ENCODE measurements around the gene RAG1. TPM values are rescaled to one million over a fixed set of nuclear protein-coding genes. Genes with fewer than 3 reads are reported as not detected.

Gene RAG1
- total and polyA plus RNA-seq, 2 of the 8 experiments (the other 6 are each of a cell fraction or from before 2014, with no cell fraction given) = 0.14 to 0.58 TPM

DNA sequence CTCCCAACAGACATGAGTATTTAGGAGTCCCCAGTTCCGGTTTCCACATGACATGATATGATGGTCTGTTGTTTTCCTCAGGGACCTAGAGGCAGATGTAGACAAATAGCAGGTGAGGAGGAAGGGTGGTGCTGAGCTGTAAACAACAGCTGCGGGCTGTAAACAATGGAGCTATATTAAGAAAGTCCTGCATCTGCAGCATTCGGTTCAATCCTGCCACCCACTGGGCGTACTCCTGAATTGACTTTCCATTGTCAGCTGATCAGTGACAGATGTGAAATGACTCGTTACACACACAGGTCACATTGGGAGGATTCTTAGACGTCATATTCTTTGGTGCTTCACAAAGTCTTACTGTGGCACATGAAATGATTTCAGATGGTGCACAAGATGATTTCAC is 26.8 kb upstream of the RAG1 start:
- no peak overlapping the region for H3K56ac ChIP-seq (replicated peaks; ENCODE audit: insufficient read length, low read depth, low read length)
- H4K8ac ChIP-seq (ENCODE audit: extremely low read depth, insufficient read depth, low read length) = no peak overlapping the region
- no peak overlapping the region for H2BK12ac ChIP-seq (ENCODE audit: low read depth, low read length)
- H2BK5ac ChIP-seq (ENCODE audit: low read depth, low read length) = no peak overlapping the region
- FAIRE-seq (peak; percentile 36), DNase-seq (ENCODE audit: low read depth in 1 of 2, low spot score in 2 of 2) (peak in 1 of 2 experiments; percentile 31)
- H3K23ac ChIP-seq (ENCODE audit: insufficient read length) = no peak overlapping the region
- no peak overlapping the region for H4K5ac ChIP-seq (ENCODE audit: insufficient read length, low read depth, low read length)
- H3K36me3 ChIP-seq (ENCODE audit: control insufficient read depth in 2 of 4, insufficient read depth in 4 of 4, low read length in 3 of 4) = no peaks in the 10 kb centered on the region
- H4K20me1 ChIP-seq (replicated peaks in 1 of 2; ENCODE audit: control insufficient read depth in 1 of 2, insufficient read depth in 2 of 2, low read length in 2 of 2) = no peaks in the 10 kb centered on the region
- CTCF ChIA-PET (ENCODE audit: partially characterized antibody) = interaction anchor here (1.0 to 2.2 kb wide), 7 partner anchors 9 to 248 kb away, joined by 3 to 7 read pairs (median 5); no protein-coding TSS in a partner anchor
- no peaks in the 10 kb centered on the region for H3K23me2 ChIP-seq (ENCODE audit: low read depth, low read length)
- no peak overlapping the region for H3K18ac ChIP-seq (ENCODE audit: extremely low read depth, low read length)
- peaks cover 0 to 1% (median 0%) of the 10 kb centered on the region in 4 experiments; a peak in 2 of 7 replicates for H3K27me3 ChIP-seq (replicated peaks in 1 of 4; ENCODE audit: control insufficient read depth in 3 of 4, extremely low read depth in 1 of 4, insufficient read depth in 3 of 4, low read length in 3 of 4)
- no peaks in the 10 kb centered on the region for H3K79me1 ChIP-seq (ENCODE audit: low read depth, low read length)
- no peak overlapping the region for H3K27ac ChIP-seq (ENCODE audit: low read depth, low read length)
- no peak overlapping the region for H2BK15ac ChIP-seq (ENCODE audit: low read length)
- no peaks in the 10 kb centered on the region for H3K9me3 ChIP-seq (ENCODE audit: insufficient read depth in 2 of 2, low read depth in 1 of 2, low read length in 1 of 2)
- no peaks in the 10 kb centered on the region for H3K79me2 ChIP-seq (ENCODE audit: control insufficient read depth in 1 of 2, insufficient read depth in 2 of 2, low read length in 2 of 2)
- no peak overlapping the region for H2BK120ac ChIP-seq (replicated peaks; ENCODE audit: low read depth, low read length)
- no peaks in the 10 kb centered on the region; a peak in 2 of 7 replicates for H3K4me1 ChIP-seq (replicated peaks in 1 of 4; ENCODE audit: control insufficient read depth in 3 of 4, insufficient read depth in 4 of 4, low read length in 3 of 4)
- no peak overlapping the region for H2BK20ac ChIP-seq (ENCODE audit: low read length)
- H3K14ac ChIP-seq (ENCODE audit: insufficient read length) = no peak overlapping the region
- H3K9ac ChIP-seq (replicated peaks in 1 of 4; ENCODE audit: extremely low read depth in 1 of 4, low read depth in 3 of 4, low read length in 3 of 4) = no peak overlapping the region
- POLR2A ChIA-PET (ENCODE audit: partially characterized antibody) = no interaction called here
- peak overlapping the region; percentile 42; the same call in 1 of the 2 replicates for H2AFZ ChIP-seq (ENCODE audit: low read length)
- 72% methylated on average over 6 of the region's 6 CpGs; no CpG with 5 or more reads in 1 of the 2 experiments for WGBS, 2 experiments (ENCODE audit: extremely low coverage in 1 of 2, insufficient coverage in 1 of 2, insufficient read length in 1 of 2, insufficient replicate concordance in 2 of 2, low coverage in 1 of 2, low lambda C conversion rate in 2 of 2, missing lambda C conversion rate in 1 of 2)
- no peak overlapping the region for H3K4ac ChIP-seq (replicated peaks; ENCODE audit: insufficient read length, low read depth, low read length)
- no peak overlapping the region for H3K4me2 ChIP-seq (ENCODE audit: insufficient read depth in 1 of 2, low read depth in 2 of 2, low read length in 2 of 2)
- H2AK5ac ChIP-seq (ENCODE audit: low read depth, low read length) = no peak overlapping the region
- H3K4me3 ChIP-seq (ENCODE audit: extremely low read depth in 1 of 4, insufficient read depth in 2 of 4, low read depth in 3 of 4, low read length in 4 of 4) = no peak overlapping the region
- no peak overlapping the region for H4K91ac ChIP-seq (replicated peaks; ENCODE audit: insufficient read length, low read length)
- TF ChIP-seq, protein P1, sequence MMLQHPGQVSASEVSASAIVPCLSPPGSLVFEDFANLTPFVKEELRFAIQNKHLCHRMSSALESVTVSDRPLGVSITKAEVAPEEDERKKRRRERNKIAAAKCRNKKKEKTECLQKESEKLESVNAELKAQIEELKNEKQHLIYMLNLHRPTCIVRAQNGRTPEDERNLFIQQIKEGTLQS (IDR thresholded peaks at IDR 0.05; ENCODE audit: insufficient read depth, low read depth, low read length) = no peak
- no peak for TF ChIP-seq POU5F1 (IDR thresholded peaks at IDR 0.05; ENCODE audit: low read depth, low read length)
- no peak for TF ChIP-seq EGR1 (IDR thresholded peaks at IDR 0.05; ENCODE audit: borderline replicate concordance, low read depth, low read length)
- TF ChIP-seq NRF1 (IDR thresholded peaks at IDR 0.05; ENCODE audit: low read depth, low read length) = no peak
- no peak for TF ChIP-seq KDM4A (IDR thresholded peaks at IDR 0.05; ENCODE audit: low read depth, low read length, severe bottlenecking)
- peak; percentile 16 to 57 (median 42) for TF ChIP-seq CTCF (IDR thresholded peaks at IDR 0.05; ENCODE audit: control extremely low read depth in 1 of 3, insufficient read depth in 1 of 3, low read depth in 1 of 3, low read length in 3 of 3)
- TF ChIP-seq CHD1 (IDR thresholded peaks at IDR 0.05; ENCODE audit: low read depth, low read length) = no peak
- no peak for TF ChIP-seq SIRT6 (IDR thresholded peaks at IDR 0.05; ENCODE audit: low read length)
- TF ChIP-seq TCF12 (IDR thresholded peaks at IDR 0.05; ENCODE audit: low read depth, low read length) = peak; percentile 93
- TF ChIP-seq RNF2 (IDR thresholded peaks at IDR 0.05; ENCODE audit: borderline replicate concordance, low read depth, low read length, missing control alignments, poor library complexity, severe bottlenecking) = no peak
